Neural progenitor cell (in vitro differentiated cells): Measurements from ENCODE around the gene WAC. TPM values are rescaled to one million over a fixed set of nuclear protein-coding genes. Genes with fewer than 3 reads are reported as not detected.
"Not testable (repeated sequence)": the region's sequence is repeated elsewhere in the genome, so short reads cannot be mapped to it uniquely, and the experiment has no call there.

ENCODE experiments used
- DNase-seq: peaks from one replicate; pipeline ENCODE4 v3.0.0-alpha.2; 2016; ENCODE audit warnings: low spot score
- H2AFZ ChIP-seq: fragments of 200-600 bp; sonication (generic); replicated peaks from 2 replicates; pipeline ENCODE4 v1.6.1; 2016; ENCODE audit warnings: antibody characterized with exemption
- H3F3A ChIP-seq: fragments of 200-600 bp; sonication (generic); 2 replicates; pipeline ENCODE4 v1.6.1; 2016; ENCODE audit warnings: antibody characterized with exemption, low read depth
- H3K27ac ChIP-seq: fragments of 200-600 bp; sonication (generic); 2 replicates; pipeline ENCODE4 v1.5.1; 2016; ENCODE audit warnings: mild to moderate bottlenecking
- H3K27me3 ChIP-seq: fragments of 200-600 bp; sonication (generic); 2 replicates; pipeline ENCODE4 v1.6.1; 2016; ENCODE audit warnings: mild to moderate bottlenecking, moderate library complexity
- H3K36me3 ChIP-seq: fragments of 200-600 bp; sonication (generic); 2 replicates; pipeline ENCODE4 v1.5.1; 2016
- H3K4me1 ChIP-seq: fragments of 200-600 bp; sonication (generic); 2 replicates; pipeline ENCODE4 v1.6.1; 2016; ENCODE audit warnings: mixed run types
- H3K4me2 ChIP-seq: fragments of 200-600 bp; sonication (generic); 2 replicates; pipeline ENCODE4 v1.6.1; 2016
- H3K4me3 ChIP-seq: fragments of 200-600 bp; sonication (generic); 2 replicates; pipeline ENCODE4 v1.5.1; 2016
- H3K79me2 ChIP-seq: fragments of 200-600 bp; sonication (generic); 2 replicates; pipeline ENCODE4 v1.6.1; 2016; ENCODE audit warnings: low read depth
- H3K9ac ChIP-seq: fragments of 200-600 bp; sonication (generic); 2 replicates; pipeline ENCODE4 v1.6.1; 2016
- H3K9me3 ChIP-seq: fragments of 200-600 bp; sonication (generic); 2 replicates; pipeline ENCODE4 v1.5.1; 2016; ENCODE audit warnings: low read depth
- H4K20me1 ChIP-seq: fragments of 200-600 bp; sonication (generic); 2 replicates; pipeline ENCODE4 v1.6.1; 2016; ENCODE audit warnings: low read depth
- H3K27ac Mint-ChIP-seq: 3 replicates; pipeline ENCODE4 v1.8.0; 2021; ENCODE audit warnings: mixed read lengths
- H3K27me3 Mint-ChIP-seq: 2 replicates; pipeline ENCODE4 v1.8.0; 2022; ENCODE audit warnings: low read depth, mild to moderate bottlenecking, inconsistent platforms, moderate library complexity, mixed read lengths; ENCODE audit not compliant: insufficient read depth
- H3K36me3 Mint-ChIP-seq: 3 replicates; pipeline ENCODE4 v1.8.0; 2021; ENCODE audit warnings: mixed read lengths
- H3K4me1 Mint-ChIP-seq: 3 replicates; pipeline ENCODE4 v1.8.0; 2021; ENCODE audit warnings: mixed read lengths
- H3K4me3 Mint-ChIP-seq: 3 replicates; pipeline ENCODE4 v1.8.0; 2021; ENCODE audit warnings: mild to moderate bottlenecking, moderate library complexity, mixed read lengths
- H3K9me3 Mint-ChIP-seq: 3 replicates; pipeline ENCODE4 v1.8.0; 2020; ENCODE audit warnings: mixed read lengths
- EZH2 ChIP-seq: fragments of 200-600 bp; sonication (generic); IDR thresholded peaks from 2 replicates; pipeline ENCODE4 v1.6.1; 2017; ENCODE audit warnings: antibody characterized with exemption, mild to moderate bottlenecking, moderate library complexity
- EZH2phosphoT487 ChIP-seq: fragments of 200-600 bp; sonication (generic); IDR thresholded peaks from 2 replicates; pipeline ENCODE4 v1.6.1; 2017; ENCODE audit warnings: antibody characterized with exemption
- total RNA-seq: library from RNA; depleted of rRNA; stranded (reverse); fragments of >200 nt; gene quantifications from 2 replicates; pipeline ENCODE4 v1.2.3, GENCODE V29; 2015; ENCODE audit warnings: low replicate concordance
- TF ChIP-seq, protein P1 (sequence below): fragments of 200-600 bp; sonication (generic); IDR thresholded peaks from 2 replicates; pipeline ENCODE4 v1.5.1; 2017; ENCODE audit warnings: antibody characterized with exemption, mild to moderate bottlenecking

The WAC gene
- total RNA-seq, 1 donor from 2014 or later = 174 TPM

DNA sequence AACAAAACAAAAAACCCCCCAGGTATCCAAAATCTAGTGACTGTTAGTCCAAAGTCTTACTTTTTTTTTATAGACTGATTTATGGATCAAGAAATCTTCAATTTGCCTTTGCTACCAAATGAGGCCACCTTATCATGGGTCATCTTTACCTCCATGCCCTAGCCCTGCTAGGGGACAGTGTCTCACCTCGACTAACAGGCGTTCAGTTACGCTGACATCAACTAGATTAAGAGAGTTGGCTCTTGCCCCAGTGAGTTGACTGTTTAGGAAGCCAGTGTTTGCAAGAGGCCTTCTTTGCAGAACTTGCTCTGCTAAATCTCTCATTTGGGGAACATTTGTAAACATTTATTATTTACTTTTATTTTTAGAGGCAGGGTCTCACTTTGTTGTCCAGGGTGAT lies 36.9 kb upstream of the WAC start:
- Histone ChIP-seq H3K4me1 (no peaks in the 10 kb centered on the region), H3K9me3 (no peaks in the 10 kb centered on the region), H4K20me1 (no peaks in the 10 kb centered on the region), H3K27me3 (no peaks in the 10 kb centered on the region), H3K4me2 (no peak overlapping the region), H3K27ac (no peak overlapping the region), H3K36me3 (no peaks in the 10 kb centered on the region), H3K9ac (no peak overlapping the region), H3K4me3 (no peak overlapping the region), H2AFZ (no peak overlapping the region), H3K79me2 (no peaks in the 10 kb centered on the region), H3F3A (no peaks in the 10 kb centered on the region)
- no peaks in the 10 kb centered on the region for H3K4me1 Mint-ChIP-seq
- H3K27ac Mint-ChIP-seq = no peak overlapping the region
- peaks cover 5% of the 10 kb centered on the region for H3K9me3 Mint-ChIP-seq
- H3K4me3 Mint-ChIP-seq = no peak overlapping the region
- no peaks in the 10 kb centered on the region for H3K27me3 Mint-ChIP-seq
- no peaks in the 10 kb centered on the region for H3K36me3 Mint-ChIP-seq
- TF ChIP-seq EZH2 = no peak
- TF ChIP-seq EZH2phosphoT487 = no peak
- no peak for DNase-seq

DNA sequence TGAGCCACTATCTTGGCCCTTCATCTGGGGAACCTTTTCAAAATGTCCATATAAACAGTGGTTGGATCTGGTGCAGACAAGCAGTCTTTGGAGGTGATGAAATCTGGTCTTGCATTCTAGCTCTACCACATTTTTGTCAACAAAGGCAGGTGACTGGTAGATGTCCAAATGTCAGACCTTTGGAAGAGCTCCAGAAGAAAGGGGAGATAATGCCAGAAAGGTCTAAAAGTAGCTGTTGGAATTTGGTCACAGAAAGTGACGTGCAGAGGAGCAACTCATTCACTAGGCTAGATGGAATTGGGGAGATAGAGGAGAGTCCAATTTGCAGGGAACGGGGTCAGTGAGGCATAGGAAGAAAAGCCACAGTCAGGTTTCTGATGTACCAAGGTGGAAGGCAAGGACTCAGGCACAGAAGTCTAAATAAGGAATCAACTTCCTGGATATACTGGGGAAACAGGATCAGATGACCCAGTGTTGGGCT lies 36.4 kb upstream of the WAC start:
- no peak overlapping the region for H3K4me3 Mint-ChIP-seq
- no peak overlapping the region for H3K9ac ChIP-seq
- no peaks in the 10 kb centered on the region for H3K27me3 ChIP-seq
- no peaks in the 10 kb centered on the region for H3K4me1 Mint-ChIP-seq
- no peaks in the 10 kb centered on the region for H4K20me1 ChIP-seq
- H3F3A ChIP-seq = no peaks in the 10 kb centered on the region
- H3K27ac Mint-ChIP-seq = no peak overlapping the region
- TF ChIP-seq EZH2 (no peak), EZH2phosphoT487 (no peak)
- TF ChIP-seq, protein P1, sequence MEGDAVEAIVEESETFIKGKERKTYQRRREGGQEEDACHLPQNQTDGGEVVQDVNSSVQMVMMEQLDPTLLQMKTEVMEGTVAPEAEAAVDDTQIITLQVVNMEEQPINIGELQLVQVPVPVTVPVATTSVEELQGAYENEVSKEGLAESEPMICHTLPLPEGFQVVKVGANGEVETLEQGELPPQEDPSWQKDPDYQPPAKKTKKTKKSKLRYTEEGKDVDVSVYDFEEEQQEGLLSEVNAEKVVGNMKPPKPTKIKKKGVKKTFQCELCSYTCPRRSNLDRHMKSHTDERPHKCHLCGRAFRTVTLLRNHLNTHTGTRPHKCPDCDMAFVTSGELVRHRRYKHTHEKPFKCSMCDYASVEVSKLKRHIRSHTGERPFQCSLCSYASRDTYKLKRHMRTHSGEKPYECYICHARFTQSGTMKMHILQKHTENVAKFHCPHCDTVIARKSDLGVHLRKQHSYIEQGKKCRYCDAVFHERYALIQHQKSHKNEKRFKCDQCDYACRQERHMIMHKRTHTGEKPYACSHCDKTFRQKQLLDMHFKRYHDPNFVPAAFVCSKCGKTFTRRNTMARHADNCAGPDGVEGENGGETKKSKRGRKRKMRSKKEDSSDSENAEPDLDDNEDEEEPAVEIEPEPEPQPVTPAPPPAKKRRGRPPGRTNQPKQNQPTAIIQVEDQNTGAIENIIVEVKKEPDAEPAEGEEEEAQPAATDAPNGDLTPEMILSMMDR = no peak
- H3K9me3 Mint-ChIP-seq = peaks cover 5% of the 10 kb centered on the region
- no peaks in the 10 kb centered on the region for H3K36me3 ChIP-seq
- no peaks in the 10 kb centered on the region for H3K79me2 ChIP-seq
- no peaks in the 10 kb centered on the region for H3K4me1 ChIP-seq
- no peak for DNase-seq
- no peaks in the 10 kb centered on the region for H3K27me3 Mint-ChIP-seq
- no peak overlapping the region for H3K4me2 ChIP-seq
- H3K36me3 Mint-ChIP-seq = no peaks in the 10 kb centered on the region
- no peaks in the 10 kb centered on the region for H3K9me3 ChIP-seq
- no peak overlapping the region for H3K27ac ChIP-seq
- H3K4me3 ChIP-seq = no peak overlapping the region
- no peak overlapping the region for H2AFZ ChIP-seq

DNA sequence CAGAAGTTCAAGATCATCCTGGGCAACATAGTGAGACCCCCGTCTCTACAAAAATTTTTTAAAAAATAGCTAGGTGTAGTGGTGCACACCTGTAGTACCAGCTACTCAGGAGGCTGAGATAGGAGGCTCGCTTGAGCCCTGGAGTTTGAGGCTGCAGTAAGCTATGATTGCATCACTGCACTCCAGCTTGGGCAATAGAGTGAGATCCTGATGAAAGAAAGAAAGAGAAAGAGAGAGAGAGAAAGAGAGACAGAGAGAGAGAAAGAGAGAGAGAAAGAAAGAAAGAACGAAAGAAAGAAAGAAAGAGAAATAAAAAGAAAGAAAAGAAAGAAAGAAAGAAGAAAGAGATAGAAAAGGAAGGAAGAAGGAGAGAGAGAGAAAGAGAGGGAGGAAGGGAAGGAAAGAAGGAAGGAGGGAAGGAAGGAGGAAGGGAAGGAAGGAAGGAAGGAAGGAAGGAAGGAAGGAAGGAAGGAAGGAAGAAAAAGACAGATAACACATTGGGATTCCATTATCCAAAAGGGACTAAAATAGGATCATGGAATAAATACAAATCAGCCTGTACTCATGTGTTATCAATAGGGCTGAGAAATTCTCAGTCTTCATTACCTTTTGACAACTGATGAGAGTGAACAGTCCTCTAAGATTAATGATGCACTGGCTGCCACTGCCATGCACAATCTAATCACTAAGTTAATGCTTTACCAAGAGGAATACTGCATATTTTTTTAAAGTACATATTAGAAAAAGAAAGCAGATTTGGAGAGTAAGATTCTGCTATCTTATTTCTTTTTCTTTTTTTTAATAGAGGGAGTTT lies 35.4 kb upstream of the WAC start:
- H3K4me2 ChIP-seq = no peak overlapping the region

DNA sequence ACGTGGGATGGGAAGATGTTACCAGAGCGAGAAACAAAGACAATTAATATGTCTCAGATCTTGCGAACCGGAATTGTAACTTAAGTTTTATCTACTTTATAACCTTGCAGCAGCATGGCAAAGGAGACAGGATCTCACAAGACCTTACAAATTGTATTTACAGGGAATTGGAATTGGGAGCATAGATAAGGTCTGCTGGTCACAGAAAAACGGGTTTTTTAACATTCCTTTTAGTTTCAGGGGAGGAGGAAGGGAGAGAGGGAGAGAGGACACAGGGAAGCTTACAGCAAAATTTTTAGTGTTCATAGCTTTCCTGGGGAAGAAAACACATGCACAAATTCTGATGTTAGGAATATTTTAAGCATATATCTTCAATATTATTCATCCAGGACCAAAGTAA lies 32.7 kb upstream of the WAC start:
- H3K9ac ChIP-seq, H3K27me3 ChIP-seq, H4K20me1 ChIP-seq, H3K27ac Mint-ChIP-seq, H3K4me3 ChIP-seq, H3K36me3 ChIP-seq, H3K36me3 Mint-ChIP-seq, DNase-seq, H3K27me3 Mint-ChIP-seq, H2AFZ ChIP-seq, H3K9me3 Mint-ChIP-seq, H3K4me1 Mint-ChIP-seq, H3K4me3 Mint-ChIP-seq, H3F3A ChIP-seq, H3K4me1 ChIP-seq, H3K4me2 ChIP-seq, H3K27ac ChIP-seq, H3K79me2 ChIP-seq, H3K9me3 ChIP-seq: not testable (repeated sequence)

More for the DNA sequence above, 35.4 kb upstream of the WAC start:
- Mint-ChIP-seq H3K27me3 (no peaks in the 10 kb centered on the region), H3K4me3 (no peak overlapping the region), H3K36me3 (peaks cover 3% of the 10 kb centered on the region), H3K4me1 (no peaks in the 10 kb centered on the region), H3K27ac (no peak overlapping the region), H3K9me3 (peaks cover 5% of the 10 kb centered on the region)
- Histone ChIP-seq H3K27me3 (no peaks in the 10 kb centered on the region), H3K4me3 (no peak overlapping the region), H3K9ac (no peak overlapping the region), H3K9me3 (no peaks in the 10 kb centered on the region), H3K36me3 (no peaks in the 10 kb centered on the region), H4K20me1 (no peaks in the 10 kb centered on the region), H3K79me2 (no peaks in the 10 kb centered on the region), H2AFZ (no peak overlapping the region), H3F3A (no peaks in the 10 kb centered on the region), H3K27ac (no peak overlapping the region), H3K4me1 (no peaks in the 10 kb centered on the region)
- TF ChIP-seq, protein P1 = no peak
- TF ChIP-seq EZH2phosphoT487 = no peak
- TF ChIP-seq EZH2 = no peak
- no peak for DNase-seq
